HEK293T (cell line): ENCODE data around the gene POMT1.

Experiments used
- CTCF ChIA-PET: fragments of 350-600 bp; formaldehyde crosslinking; extraction: SDS; loops from one replicate; lab custom pipeline; 2021; ENCODE audit warnings: antibody characterized with exemption, inconsistent platforms; lab: Yijun Ruan, JAX
- POLR2A ChIA-PET: fragments of 350-600 bp; formaldehyde crosslinking; extraction: SDS; loops from one replicate; lab custom pipeline; 2020; ENCODE audit warnings: antibody characterized with exemption, inconsistent platforms; lab: Yijun Ruan, JAX
- DNase-seq: peaks from one replicate; pipeline ENCODE4 v3.0.0; 2012; ENCODE audit warnings: mixed read lengths; ENCODE audit errors: extremely low spot score
- ARNT ChIP-seq: fragments of 450-650 bp; IDR thresholded peaks from 2 replicates; pipeline ENCODE4 v1.6.1; 2017; ENCODE audit warnings: mild to moderate bottlenecking
- BHLHE40 ChIP-seq: fragments of 450-650 bp; IDR thresholded peaks from 2 replicates; pipeline ENCODE4 v1.6.1; 2016; ENCODE audit warnings: mild to moderate bottlenecking, moderate library complexity, borderline replicate concordance
- CTBP1 ChIP-seq: fragments of 450-650 bp; IDR thresholded peaks from 2 replicates; pipeline ENCODE4 v1.6.1; 2016; ENCODE audit warnings: borderline replicate concordance
- ELF4 ChIP-seq: fragments of 450-650 bp; IDR thresholded peaks from 2 replicates; pipeline ENCODE4 v1.6.1; 2017; ENCODE audit warnings: antibody characterized with exemption
- FOXA1 ChIP-seq: fragments of 450-650 bp; IDR thresholded peaks from 2 replicates; pipeline ENCODE4 v1.6.1; 2016; ENCODE audit warnings: mild to moderate bottlenecking
- FOXK2 ChIP-seq: fragments of 450-650 bp; IDR thresholded peaks from 2 replicates; pipeline ENCODE4 v1.6.1; 2016; ENCODE audit warnings: mild to moderate bottlenecking
- FOXM1 ChIP-seq: fragments of 450-650 bp; IDR thresholded peaks from 2 replicates; pipeline ENCODE4 v1.6.1; 2017; ENCODE audit warnings: mild to moderate bottlenecking, borderline replicate concordance
- HDGF ChIP-seq: fragments of 450-650 bp; IDR thresholded peaks from 2 replicates; pipeline ENCODE4 v1.6.1; 2017; ENCODE audit warnings: antibody characterized with exemption, borderline replicate concordance
- L3MBTL2 ChIP-seq: fragments of 450-650 bp; conservative IDR thresholded peaks from 2 replicates; pipeline ENCODE4 v1.6.1; 2016; ENCODE audit warnings: mild to moderate bottlenecking
- LEF1 ChIP-seq: fragments of 450-650 bp; IDR thresholded peaks from 2 replicates; pipeline ENCODE4 v1.6.1; 2017; ENCODE audit warnings: mild to moderate bottlenecking, borderline replicate concordance
- NFRKB ChIP-seq: fragments of 450-650 bp; IDR thresholded peaks from 2 replicates; pipeline ENCODE4 v1.6.1; 2016; ENCODE audit warnings: mild to moderate bottlenecking, moderate library complexity
- SP1 ChIP-seq: fragments of 450-650 bp; IDR thresholded peaks from 2 replicates; pipeline ENCODE4 v1.6.1; 2017
- SUZ12 ChIP-seq: fragments of 450-650 bp; IDR thresholded peaks from 2 replicates; pipeline ENCODE4 v1.6.1; 2016; ENCODE audit warnings: mild to moderate bottlenecking
- TARDBP ChIP-seq: fragments of 450-650 bp; IDR thresholded peaks from 2 replicates; pipeline ENCODE4 v1.6.1; 2016
- ZNF384 ChIP-seq: fragments of 450-650 bp; IDR thresholded peaks from 2 replicates; pipeline ENCODE4 v1.6.1; 2016
- TF ChIP-seq, protein P1 (sequence below): fragments of 450-650 bp; IDR thresholded peaks from 2 replicates; pipeline ENCODE4 v1.6.1; 2016

The POMT1 gene

DNA sequence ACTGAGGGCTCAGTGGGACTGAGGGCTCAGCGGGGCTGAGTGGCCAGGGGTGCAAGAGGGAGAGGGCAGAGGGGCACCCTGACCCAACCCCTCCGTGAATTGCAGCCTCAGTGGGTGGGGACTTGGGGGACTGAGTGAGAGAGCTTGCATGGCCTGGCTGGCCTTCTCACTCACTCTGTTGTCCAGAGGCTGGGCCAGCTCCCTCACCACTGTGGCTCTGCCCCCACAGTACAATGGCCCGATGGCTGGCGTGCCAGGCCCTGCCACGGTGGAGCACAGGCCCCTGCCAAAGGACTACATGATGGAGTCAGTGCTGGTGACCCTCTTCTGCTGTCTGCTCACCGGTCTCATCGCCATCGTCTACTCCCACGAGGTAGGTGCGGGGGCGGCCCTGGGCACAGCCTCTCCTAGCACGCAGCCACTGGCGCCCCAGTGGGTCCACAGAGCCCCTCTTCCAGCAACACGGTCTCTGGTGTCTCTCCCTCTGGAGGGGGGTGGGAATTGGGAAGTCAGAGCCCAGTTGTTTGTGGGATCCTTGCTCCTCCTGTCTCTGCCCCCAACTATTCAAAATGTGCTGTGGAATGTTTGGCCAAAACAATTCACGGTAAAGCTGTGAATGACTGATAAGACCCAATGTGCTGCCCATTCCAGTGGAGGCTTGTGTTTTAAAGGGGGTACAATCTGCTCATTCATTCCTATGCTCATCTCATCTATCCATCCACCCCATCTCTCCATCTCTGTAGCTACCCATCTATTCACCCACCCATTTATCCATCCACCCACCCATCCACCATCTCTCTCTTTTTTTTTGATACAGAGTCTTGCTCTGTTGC is 53.3 kb downstream of the POMT1 start:
- no peak for DNase-seq
- POLR2A ChIA-PET, result no interaction called here
- CTCF ChIA-PET, result no interaction called here
- TF ChIP-seq ELF4, result no peak
- no peak for TF ChIP-seq HDGF

DNA sequence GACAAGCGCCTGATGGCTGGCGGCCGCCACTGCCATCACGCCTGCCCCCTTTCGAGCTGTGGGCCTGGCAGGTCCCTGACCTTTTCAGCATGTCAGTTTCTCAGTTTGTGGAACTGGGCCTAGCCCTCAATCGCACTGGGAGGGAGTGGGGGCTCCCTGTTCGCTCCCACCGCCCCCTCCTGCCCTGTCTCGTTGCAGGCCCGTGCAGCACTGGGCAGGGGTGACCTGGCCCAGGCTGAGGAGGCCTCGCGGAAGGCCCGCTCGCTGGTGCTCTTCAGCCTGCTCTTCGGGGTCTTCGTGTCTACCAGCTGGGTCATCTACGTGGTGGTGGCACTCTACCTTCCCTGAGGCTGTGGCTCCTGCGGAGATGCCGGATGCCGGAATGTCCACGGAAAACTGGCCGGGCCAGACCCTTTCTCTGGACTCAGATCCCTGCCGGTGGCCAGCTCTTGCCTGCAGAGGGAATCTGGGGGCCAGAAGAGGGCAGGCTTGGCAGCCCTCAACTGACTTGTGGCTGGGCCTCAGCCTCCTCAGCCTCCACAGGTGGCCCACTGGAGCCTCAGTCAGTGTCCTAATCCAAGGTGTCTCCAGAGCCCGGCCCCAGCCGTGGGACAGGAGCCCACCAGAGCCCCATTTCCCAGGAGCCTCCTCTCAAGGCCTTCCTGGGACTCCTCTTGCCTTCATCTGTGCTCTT is 55.3 kb downstream of the POMT1 start:
- POLR2A ChIA-PET, result no interaction called here
- DNase-seq, result no peak
- no peak for TF ChIP-seq ARNT
- no peak for TF ChIP-seq NFRKB
- TF ChIP-seq CTBP1, result no peak
- CTCF ChIA-PET, result no interaction called here

DNA sequence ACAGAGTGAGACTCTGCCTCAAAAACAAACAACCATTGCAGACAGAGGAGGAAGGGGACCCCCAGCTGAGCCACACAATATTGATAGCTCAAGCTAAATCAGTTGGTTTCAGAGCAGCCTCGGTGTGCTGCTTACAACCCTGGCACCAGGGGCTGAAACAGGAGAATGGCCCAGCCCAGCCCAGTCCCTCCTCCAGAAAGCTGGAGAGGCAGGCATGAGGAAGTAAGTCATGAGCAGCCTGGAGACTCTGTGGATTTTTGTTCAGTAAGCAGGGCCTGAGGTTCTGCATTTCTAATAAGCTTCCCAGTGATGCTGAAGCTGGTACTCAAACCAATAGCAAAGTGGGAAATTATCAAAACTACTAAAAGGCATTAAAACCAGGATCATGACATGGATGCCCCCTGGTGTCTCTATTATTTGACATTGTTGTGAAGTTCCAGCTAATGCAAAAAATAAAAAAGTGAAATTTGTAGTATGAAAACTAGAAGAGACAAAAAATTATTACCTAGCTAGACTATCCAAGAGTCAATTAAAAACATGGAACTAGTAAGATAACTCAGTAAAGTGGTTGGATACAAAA is 56.8 kb downstream of the POMT1 start:
- CTCF ChIA-PET, result no interaction called here
- POLR2A ChIA-PET, result no interaction called here
- no peak for TF ChIP-seq L3MBTL2
- no peak for TF ChIP-seq TARDBP
- TF ChIP-seq, protein P1, sequence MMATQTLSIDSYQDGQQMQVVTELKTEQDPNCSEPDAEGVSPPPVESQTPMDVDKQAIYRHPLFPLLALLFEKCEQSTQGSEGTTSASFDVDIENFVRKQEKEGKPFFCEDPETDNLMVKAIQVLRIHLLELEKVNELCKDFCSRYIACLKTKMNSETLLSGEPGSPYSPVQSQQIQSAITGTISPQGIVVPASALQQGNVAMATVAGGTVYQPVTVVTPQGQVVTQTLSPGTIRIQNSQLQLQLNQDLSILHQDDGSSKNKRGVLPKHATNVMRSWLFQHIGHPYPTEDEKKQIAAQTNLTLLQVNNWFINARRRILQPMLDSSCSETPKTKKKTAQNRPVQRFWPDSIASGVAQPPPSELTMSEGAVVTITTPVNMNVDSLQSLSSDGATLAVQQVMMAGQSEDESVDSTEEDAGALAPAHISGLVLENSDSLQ, result no peak
- TF ChIP-seq FOXK2, result no peak
- no peak for TF ChIP-seq ZNF384
- no peak for TF ChIP-seq CTBP1
- TF ChIP-seq ARNT, result no peak
- no peak for TF ChIP-seq FOXA1
- no peak for TF ChIP-seq FOXM1
- no peak for TF ChIP-seq HDGF
- no peak for TF ChIP-seq SUZ12
- no peak for TF ChIP-seq BHLHE40
- TF ChIP-seq SP1, result no peak

DNA sequence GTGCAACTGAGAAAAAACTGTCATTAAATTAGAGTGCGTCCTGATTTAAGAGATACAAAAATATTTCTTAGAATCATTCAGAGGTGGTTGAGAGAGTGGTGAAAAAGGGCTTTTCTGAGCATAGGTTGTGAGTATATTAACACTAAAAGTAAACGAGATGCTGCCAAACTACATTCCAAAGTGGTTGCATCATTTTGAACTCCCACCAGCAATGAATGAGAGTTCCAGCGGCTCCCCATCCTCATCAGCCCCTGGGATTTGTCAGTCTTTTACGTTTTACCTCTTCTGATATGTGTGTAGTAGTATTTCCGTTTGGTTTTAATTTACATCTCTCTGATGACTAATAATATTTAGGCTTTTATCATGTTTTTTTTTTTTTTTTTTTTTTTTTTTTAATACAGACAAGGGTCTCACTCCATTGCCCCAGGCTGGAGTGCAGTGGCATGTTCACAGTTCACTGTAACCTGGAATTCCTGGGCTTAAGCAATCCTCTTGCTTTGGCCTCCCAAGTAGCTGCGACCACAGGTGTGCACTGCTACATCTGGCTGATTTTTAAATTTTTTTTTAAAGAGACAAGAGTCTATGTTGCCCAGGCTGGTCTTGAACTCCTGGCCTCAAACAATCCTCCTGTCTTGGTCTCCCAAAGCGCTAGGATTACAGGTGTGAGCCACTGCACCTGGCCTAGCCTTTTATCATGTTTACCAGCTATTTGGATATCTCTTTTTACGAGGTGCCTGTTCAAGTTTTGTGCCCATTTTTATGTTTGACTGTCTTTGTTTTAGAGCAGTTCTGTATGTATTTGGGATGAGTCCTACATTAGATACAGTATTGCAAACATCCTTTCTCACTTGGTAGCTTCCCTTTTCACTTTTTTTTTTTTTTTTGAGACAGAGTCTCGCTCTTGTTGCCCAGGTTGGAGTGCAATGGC is 59.6 kb downstream of the POMT1 start:
- no peak for DNase-seq
- CTCF ChIA-PET, result interaction anchor here (0.6 kb wide), 1 partner anchor 15 kb away, joined by 6 read pairs; no protein-coding TSS in a partner anchor
- TF ChIP-seq CTBP1 (no peak), FOXK2 (no peak), NFRKB (no peak), SUZ12 (no peak), FOXA1 (no peak), HDGF (no peak), FOXM1 (no peak), ELF4 (no peak), ARNT (no peak), LEF1 (no peak), SP1 (no peak), BHLHE40 (no peak), ZNF384 (no peak), TARDBP (no peak), L3MBTL2 (no peak)
- TF ChIP-seq, protein P1, result no peak
- POLR2A ChIA-PET, result no interaction called here

More for the DNA sequence above, 56.8 kb downstream of the POMT1 start:
- no peak for DNase-seq

DNA sequence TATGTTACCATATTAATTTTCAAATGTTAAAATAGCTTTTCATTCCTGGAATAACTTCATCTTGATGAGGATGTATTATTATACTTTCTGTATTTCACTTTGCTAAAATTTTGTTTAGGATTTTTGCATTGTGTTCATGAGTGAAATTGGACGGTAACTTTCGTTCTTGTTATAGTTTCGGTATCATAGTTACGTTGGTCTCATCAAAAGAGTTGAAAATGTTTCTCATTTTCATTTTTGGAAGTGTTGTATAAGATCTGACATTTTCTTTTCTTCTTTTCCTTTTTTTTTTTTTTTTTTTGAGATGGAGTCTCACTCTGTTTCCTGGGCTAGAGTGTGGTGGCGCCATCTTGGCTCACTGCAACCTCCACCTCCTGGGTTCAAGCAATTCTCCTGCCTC is 62.7 kb downstream of the POMT1 start:
- ChIA-PET POLR2A (no interaction called here), CTCF (no interaction called here)
- TF ChIP-seq SUZ12 (no peak), SP1 (no peak), HDGF (no peak), ZNF384 (no peak), FOXK2 (no peak), L3MBTL2 (no peak), LEF1 (no peak), FOXM1 (no peak), CTBP1 (no peak), ARNT (no peak), NFRKB (no peak), ELF4 (no peak), TARDBP (no peak), BHLHE40 (no peak), FOXA1 (no peak)
- TF ChIP-seq, protein P1, result no peak
- DNase-seq, result no peak
